Ureter (tissue), 1 donor: ENCODE results near the gene GPR132. TPM values are rescaled to one million over a fixed set of nuclear protein-coding genes. Genes with fewer than 3 reads are reported as not detected.

Experiments
- DNase-seq: peaks from one replicate; pipeline ENCODE4 v3.0.0-alpha.2; 2020; ENCODE audit warnings: low spot score
- total RNA-seq: library from RNA; stranded (reverse); gene quantifications from one replicate; pipeline ENCODE4 v1.2.4, GENCODE V29; 2023
- donor health status: DM: yes; HTN: yes; CAD: no.

GPR132 gene
- total RNA-seq, result 1.5 TPM

- no peak for DNase-seq
Measured at GRCh38 chr14:105065280-105066228, at the start of gene GPR132. TSS of gene GPR132 (minus strand) at chr14:105065430. CDS start at chr14:105055420, 10,010 bp downstream.

GRCh38 chr14:105109243-105109642 is 44.0 kb upstream of the GPR132 start:
- DNase-seq, result peak; percentile 14

- no peak for DNase-seq
Measured at GRCh38 chr14:105108516-105108864, 43.3 kb upstream of the GPR132 start.

- DNase-seq, result peak; percentile 13
Measured at GRCh38 chr14:105107781-105108515, 42.7 kb upstream of the GPR132 start.

GRCh38 chr14:105107351-105107750 is 42.1 kb upstream of the GPR132 start:
- peak; percentile 3 for DNase-seq

GRCh38 chr14:105105158-105105557 is 39.9 kb upstream of the GPR132 start:
- DNase-seq, result no peak

- no peak for DNase-seq
Measured at GRCh38 chr14:105102893-105103292, 37.7 kb upstream of the GPR132 start.

GRCh38 chr14:105102361-105102870 is 37.2 kb upstream of the GPR132 start:
- no peak for DNase-seq

- DNase-seq, result no peak
Measured at GRCh38 chr14:105100910-105101309, 35.7 kb upstream of the GPR132 start.

- DNase-seq, result no peak
Measured at GRCh38 chr14:105099778-105100177, 34.5 kb upstream of the GPR132 start.

GRCh38 chr14:105098316-105098715 is 33.1 kb upstream of the GPR132 start:
- DNase-seq, result no peak

- DNase-seq, result no peak
Measured at GRCh38 chr14:105097794-105098127, 32.5 kb upstream of the GPR132 start.

- peak; percentile 35 for DNase-seq
Measured at GRCh38 chr14:105096206-105096875, 31.1 kb upstream of the GPR132 start.

GRCh38 chr14:105095236-105095805 is 30.1 kb upstream of the GPR132 start:
- no peak for DNase-seq

GRCh38 chr14:105094193-105094907 is 29.1 kb upstream of the GPR132 start:
- DNase-seq, result peak; percentile 45

GRCh38 chr14:105093431-105094192 is 28.4 kb upstream of the GPR132 start:
- DNase-seq, result peak; percentile 88

- peak; percentile 76 for DNase-seq
Measured at GRCh38 chr14:105093038-105093430, 27.8 kb upstream of the GPR132 start.

GRCh38 chr14:105092171-105093037 is 27.2 kb upstream of the GPR132 start:
- peak; percentile 60 for DNase-seq

GRCh38 chr14:105091517-105092170 is 26.4 kb upstream of the GPR132 start:
- DNase-seq, result peak; percentile 83
